Measurements from ENCODE around the gene ANTXR2.

The ANTXR2 gene

GRCh38 chr4:80043541-80043940 is 29.5 kb downstream of the ANTXR2 start:
- TF ChIP-seq, protein P1, sequence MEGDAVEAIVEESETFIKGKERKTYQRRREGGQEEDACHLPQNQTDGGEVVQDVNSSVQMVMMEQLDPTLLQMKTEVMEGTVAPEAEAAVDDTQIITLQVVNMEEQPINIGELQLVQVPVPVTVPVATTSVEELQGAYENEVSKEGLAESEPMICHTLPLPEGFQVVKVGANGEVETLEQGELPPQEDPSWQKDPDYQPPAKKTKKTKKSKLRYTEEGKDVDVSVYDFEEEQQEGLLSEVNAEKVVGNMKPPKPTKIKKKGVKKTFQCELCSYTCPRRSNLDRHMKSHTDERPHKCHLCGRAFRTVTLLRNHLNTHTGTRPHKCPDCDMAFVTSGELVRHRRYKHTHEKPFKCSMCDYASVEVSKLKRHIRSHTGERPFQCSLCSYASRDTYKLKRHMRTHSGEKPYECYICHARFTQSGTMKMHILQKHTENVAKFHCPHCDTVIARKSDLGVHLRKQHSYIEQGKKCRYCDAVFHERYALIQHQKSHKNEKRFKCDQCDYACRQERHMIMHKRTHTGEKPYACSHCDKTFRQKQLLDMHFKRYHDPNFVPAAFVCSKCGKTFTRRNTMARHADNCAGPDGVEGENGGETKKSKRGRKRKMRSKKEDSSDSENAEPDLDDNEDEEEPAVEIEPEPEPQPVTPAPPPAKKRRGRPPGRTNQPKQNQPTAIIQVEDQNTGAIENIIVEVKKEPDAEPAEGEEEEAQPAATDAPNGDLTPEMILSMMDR (IDR thresholded peaks at IDR 0.05; ENCODE audit: low read length), result no peak
- TF ChIP-seq EZH2 (IDR thresholded peaks at IDR 0.05; ENCODE audit: borderline replicate concordance, low read length), result no peak
- Histone ChIP-seq H4K20me1 (ENCODE audit: insufficient read depth, low read length) (no peaks in the 10 kb centered on the region), H3K9me3 (ENCODE audit: low read length) (no peaks in the 10 kb centered on the region), H3K4me2 (ENCODE audit: low read length) (no peak overlapping the region), H3K27me3 (ENCODE audit: insufficient read depth, low read length) (no peaks in the 10 kb centered on the region), H3K9ac (ENCODE audit: low read length) (no peak overlapping the region), H3K27ac (ENCODE audit: low read depth, low read length, poor library complexity, severe bottlenecking) (no peak overlapping the region), H2AFZ (ENCODE audit: low read length) (no peak overlapping the region), H3F3A (ENCODE audit: insufficient read depth, low read length) (no peaks in the 10 kb centered on the region), H3K79me2 (ENCODE audit: insufficient read depth, low read length) (no peaks in the 10 kb centered on the region), H3K36me3 (ENCODE audit: insufficient read depth, low read length) (no peaks in the 10 kb centered on the region), H3K4me1 (ENCODE audit: insufficient read depth, low read length, severe bottlenecking) (no peaks in the 10 kb centered on the region), H3K4me3 (ENCODE audit: low read depth, low read length, poor library complexity, severe bottlenecking) (no peak overlapping the region), H3K9me2 (ENCODE audit: low read depth, low read length) (no peaks in the 10 kb centered on the region)

GRCh38 chr4:80042821-80043220 is 30.2 kb downstream of the ANTXR2 start:
- H3K9ac ChIP-seq (ENCODE audit: low read length), result no peak overlapping the region
- no peaks in the 10 kb centered on the region for H3K4me1 ChIP-seq (ENCODE audit: insufficient read depth, low read length, severe bottlenecking)
- H3K9me3 ChIP-seq (ENCODE audit: low read length), result no peaks in the 10 kb centered on the region
- H3K27ac ChIP-seq (ENCODE audit: low read depth, low read length, poor library complexity, severe bottlenecking), result no peak overlapping the region
- H3K4me2 ChIP-seq (ENCODE audit: low read length), result no peak overlapping the region
- H3K4me3 ChIP-seq (ENCODE audit: low read depth, low read length, poor library complexity, severe bottlenecking), result no peak overlapping the region
- no peaks in the 10 kb centered on the region for H3F3A ChIP-seq (ENCODE audit: insufficient read depth, low read length)
- H3K9me2 ChIP-seq (ENCODE audit: low read depth, low read length), result no peaks in the 10 kb centered on the region
- no peaks in the 10 kb centered on the region for H4K20me1 ChIP-seq (ENCODE audit: insufficient read depth, low read length)
- H2AFZ ChIP-seq (ENCODE audit: low read length), result no peak overlapping the region
- TF ChIP-seq EZH2 (IDR thresholded peaks at IDR 0.05; ENCODE audit: borderline replicate concordance, low read length), result no peak
- TF ChIP-seq, protein P1 (IDR thresholded peaks at IDR 0.05; ENCODE audit: low read length), result no peak
- H3K36me3 ChIP-seq (ENCODE audit: insufficient read depth, low read length), result no peaks in the 10 kb centered on the region
- no peaks in the 10 kb centered on the region for H3K27me3 ChIP-seq (ENCODE audit: insufficient read depth, low read length)
- no peaks in the 10 kb centered on the region for H3K79me2 ChIP-seq (ENCODE audit: insufficient read depth, low read length)

DNA sequence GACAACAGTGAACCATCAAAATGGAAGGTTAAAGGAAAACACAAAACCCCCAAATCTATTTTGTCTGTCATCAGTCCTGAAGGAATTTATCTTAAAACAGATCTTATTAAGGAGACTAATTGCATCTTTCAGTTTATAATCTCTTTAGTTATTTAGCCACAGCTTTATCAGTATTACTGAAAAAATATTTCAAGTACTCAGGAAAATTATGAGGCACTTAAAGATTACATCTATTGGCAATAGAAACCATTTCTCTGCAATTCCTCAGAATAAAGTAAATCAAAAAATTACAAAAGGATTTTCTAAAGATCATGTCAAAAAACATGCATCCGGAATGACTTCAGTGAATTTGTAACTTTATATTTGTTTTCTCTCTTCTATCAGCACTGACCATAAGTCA is 35.2 kb downstream of the ANTXR2 start:
- H3K9ac ChIP-seq (ENCODE audit: low read length), result no peak overlapping the region
- no peak overlapping the region for H3K4me2 ChIP-seq (ENCODE audit: low read length)
- no peak overlapping the region for H3K4me3 ChIP-seq (ENCODE audit: low read depth, low read length, poor library complexity, severe bottlenecking)
- no peaks in the 10 kb centered on the region for H3K36me3 ChIP-seq (ENCODE audit: insufficient read depth, low read length)
- H3K79me2 ChIP-seq (ENCODE audit: insufficient read depth, low read length), result no peaks in the 10 kb centered on the region
- no peaks in the 10 kb centered on the region for H4K20me1 ChIP-seq (ENCODE audit: insufficient read depth, low read length)
- no peaks in the 10 kb centered on the region for H3K9me2 ChIP-seq (ENCODE audit: low read depth, low read length)
- TF ChIP-seq EZH2 (IDR thresholded peaks at IDR 0.05; ENCODE audit: borderline replicate concordance, low read length), result no peak
- TF ChIP-seq, protein P1 (IDR thresholded peaks at IDR 0.05; ENCODE audit: low read length), result no peak
- no peak overlapping the region for H2AFZ ChIP-seq (ENCODE audit: low read length)
- H3K27ac ChIP-seq (ENCODE audit: low read depth, low read length, poor library complexity, severe bottlenecking), result no peak overlapping the region
- H3F3A ChIP-seq (ENCODE audit: insufficient read depth, low read length), result no peaks in the 10 kb centered on the region
- H3K27me3 ChIP-seq (ENCODE audit: insufficient read depth, low read length), result no peaks in the 10 kb centered on the region
- no peaks in the 10 kb centered on the region for H3K4me1 ChIP-seq (ENCODE audit: insufficient read depth, low read length, severe bottlenecking)
- H3K9me3 ChIP-seq (ENCODE audit: low read length), result no peaks in the 10 kb centered on the region
